Brain microvascular endothelial cell (primary cell): ENCODE measurements around the gene LRTM2.

Source experiments
- DNase-seq: peaks from one replicate; pipeline ENCODE4 v3.0.0-alpha.2; 2020
- H3K27ac ChIP-seq: fragments of 250-450 bp; sonication (Bioruptor Pico); 2 replicates; pipeline ENCODE4 v1.5.1; 2020; ENCODE audit warnings: mild to moderate bottlenecking, moderate library complexity
- H3K27me3 ChIP-seq: fragments of 250-450 bp; sonication (Bioruptor Pico); replicated peaks from 2 replicates; pipeline ENCODE4 v1.5.1; 2020; ENCODE audit warnings: mild to moderate bottlenecking
- H3K36me3 ChIP-seq: fragments of 250-450 bp; sonication (Bioruptor Pico); replicated peaks from 2 replicates; pipeline ENCODE4 v1.5.1; 2020; ENCODE audit warnings: mild to moderate bottlenecking
- H3K4me3 ChIP-seq: 2 replicates; pipeline ENCODE4 v1.5.1; 2011; ENCODE audit warnings: low read depth, mild to moderate bottlenecking, control low read depth, low read length, moderate library complexity
- CTCF ChIP-seq: IDR thresholded peaks from 2 replicates; pipeline ENCODE4 v1.5.1; 2011; ENCODE audit warnings: low read depth, mild to moderate bottlenecking, moderate library complexity, low read length, control low read depth, inconsistent platforms; ENCODE audit errors: missing control alignments
- in situ Hi-C: cut with HindIII; loops from 2 replicates; pipeline ENCODE4 v1.10.0; 2017; ENCODE audit warnings: low sequenced_read_pairs, low pct_ligation_motif_present

The LRTM2 gene

DNA sequence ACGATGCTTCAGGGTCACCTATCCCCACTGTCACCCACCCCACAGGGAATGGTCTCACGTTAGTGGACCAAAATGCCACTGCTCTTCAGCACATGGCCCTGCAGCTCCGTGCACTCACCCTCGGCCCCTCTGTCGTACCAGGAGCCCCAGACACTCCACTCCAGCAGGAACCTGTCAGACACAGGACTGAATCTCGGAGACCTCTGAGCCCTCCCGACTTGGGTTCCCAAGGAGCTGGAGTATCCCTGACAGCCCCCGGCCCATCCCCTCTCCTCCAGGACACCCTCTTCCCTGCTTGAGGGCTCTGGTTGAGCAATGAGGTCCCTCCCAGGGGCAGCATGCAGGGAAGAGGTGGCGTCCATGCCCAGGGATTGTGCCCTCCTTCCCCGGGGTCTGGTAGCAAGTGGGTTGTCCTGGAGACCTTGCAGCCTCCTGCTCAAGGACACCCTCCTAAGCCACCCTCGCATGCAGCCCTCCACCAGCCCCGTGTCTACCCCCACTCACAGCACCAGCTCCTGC, 20.4 kb upstream of the LRTM2 start:
- in situ Hi-C loops, result loop anchor here (25.0 kb wide), 2 partner anchors 137 to 138 kb away; no protein-coding TSS in a partner anchor
- TF ChIP-seq CTCF, result no peak
- H3K36me3 ChIP-seq, result no peaks in the 10 kb centered on the region
- no peak for DNase-seq
- no peak overlapping the region for H3K27ac ChIP-seq
- H3K4me3 ChIP-seq, result no peak overlapping the region
- no peaks in the 10 kb centered on the region for H3K27me3 ChIP-seq

- Histone ChIP-seq H3K36me3 (no peaks in the 10 kb centered on the region), H3K27me3 (no peaks in the 10 kb centered on the region), H3K27ac (no peak overlapping the region), H3K4me3 (no peak overlapping the region)
- in situ Hi-C loops, result loop anchor here (25.0 kb wide), 1 partner anchor 137 kb away; no protein-coding TSS in a partner anchor
- peak; percentile 56 for DNase-seq
- TF ChIP-seq CTCF, result peak; percentile 52
Measured at GRCh38 chr12:1800401-1801302, 19.7 kb upstream of the LRTM2 start.

DNA sequence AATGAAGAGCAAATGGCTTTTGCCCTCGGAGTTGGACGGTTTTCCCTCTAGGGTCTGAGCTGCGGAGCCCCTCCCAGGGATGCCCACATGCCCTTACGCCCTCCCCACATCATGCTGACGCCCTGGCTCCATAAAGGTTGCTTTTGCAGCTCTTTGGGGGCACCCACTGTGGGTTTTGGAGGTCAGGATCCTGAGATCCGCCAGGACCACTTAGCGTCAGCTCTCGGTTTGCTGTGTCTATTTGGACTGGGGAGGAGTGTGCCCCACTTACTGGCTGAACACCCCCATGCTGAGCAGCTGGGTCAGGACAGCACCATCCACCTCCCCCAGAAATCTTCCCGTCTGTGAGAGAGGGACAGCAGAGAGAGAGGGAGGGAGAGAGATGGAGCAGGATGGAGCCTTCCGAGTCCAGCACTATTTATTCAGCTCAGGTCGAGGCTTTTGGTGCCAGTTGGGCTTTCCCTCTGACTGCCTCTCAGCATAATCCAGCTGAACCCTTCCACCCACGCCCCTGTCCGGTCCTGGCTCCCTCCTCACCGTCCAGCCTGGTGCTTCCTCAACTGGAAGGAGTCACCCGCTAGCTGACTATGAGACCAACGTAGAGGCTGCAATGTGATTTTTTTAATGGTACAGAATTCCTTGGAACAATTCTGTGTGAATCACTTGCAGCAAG, 18.9 kb upstream of the LRTM2 start:
- in situ Hi-C loops, result loop anchor here (25.0 kb wide), 1 partner anchor 136 kb away; no protein-coding TSS in a partner anchor
- Histone ChIP-seq H3K36me3 (no peaks in the 10 kb centered on the region), H3K27me3 (no peaks in the 10 kb centered on the region), H3K4me3 (no peak overlapping the region), H3K27ac (no peak overlapping the region)
- no peak for DNase-seq
- no peak for TF ChIP-seq CTCF

DNA sequence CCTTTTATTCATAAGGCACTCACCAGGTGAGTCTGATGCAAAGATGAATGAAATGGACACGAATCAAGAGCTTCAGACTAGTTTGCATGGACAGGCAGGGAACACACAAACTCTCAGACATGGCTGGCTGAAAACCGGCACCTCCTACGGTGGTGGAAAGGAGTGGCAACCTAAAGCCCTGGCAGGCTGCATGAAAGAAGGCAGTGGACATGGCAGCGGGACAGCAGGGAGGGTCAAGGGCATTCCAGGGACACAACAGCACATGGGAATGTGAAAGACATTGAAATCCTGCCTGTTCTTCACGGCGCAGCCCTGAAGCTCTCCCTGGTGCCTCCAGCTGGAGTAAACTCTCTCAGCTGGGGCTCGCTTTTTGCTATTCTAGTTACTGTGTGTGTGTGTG, 16.6 kb upstream of the LRTM2 start:
- in situ Hi-C loops, result loop anchor here (25.0 kb wide), 1 partner anchor 134 kb away; no protein-coding TSS in a partner anchor
- H3K4me3 ChIP-seq, result no peak overlapping the region

More for the DNA sequence above, 16.6 kb upstream of the LRTM2 start:
- Histone ChIP-seq H3K27me3 (no peaks in the 10 kb centered on the region), H3K36me3 (no peaks in the 10 kb centered on the region), H3K27ac (no peak overlapping the region)
- DNase-seq, result no peak
- no peak for TF ChIP-seq CTCF
